ENCODE results near the gene HAUS6. TPM values are rescaled to one million over a fixed set of nuclear protein-coding genes. Genes with fewer than 3 reads are reported as not detected.

Gene HAUS6
- total and polyA plus RNA-seq, 4 donors, result 1.9 to 10.1 (median 5.6) TPM

- 96% methylated on average over 5 of the region's 5 CpGs for WGBS
- DNase-seq (ENCODE audit: low spot score), result no peak
- TF ChIP-seq REST (IDR thresholded peaks at IDR 0.05) (no peak), SP1 (IDR thresholded peaks at IDR 0.05) (no peak), RXRA (IDR thresholded peaks at IDR 0.05) (no peak), MAX (IDR thresholded peaks at IDR 0.05) (no peak), GABPA (IDR thresholded peaks at IDR 0.05 in 1 of 2, conservative IDR thresholded peaks at IDR 0.05 in 1 of 2) (no peak), TAF1 (conservative IDR thresholded peaks at IDR 0.05) (no peak)
- H3K4me3 ChIP-seq (ENCODE audit: low read depth in 1 of 3, low read length in 3 of 3), result no peak overlapping the region
- peak overlapping the region; percentile 25 to 37 for H3K27ac ChIP-seq (ENCODE audit: low read depth in 1 of 2, low read length in 2 of 2)
- peaks cover 0 to 20% (median 10%) of the 10 kb centered on the region in 4 donors for H3K4me1 ChIP-seq (ENCODE audit: control insufficient read depth in 4 of 4, insufficient read depth in 4 of 4, low read length in 3 of 4)
- peaks cover 15 to 68% (median 60%) of the 10 kb centered on the region in 4 donors for H3K36me3 ChIP-seq (ENCODE audit: control insufficient read depth in 4 of 4, insufficient read depth in 3 of 4, low read depth in 1 of 4, low read length in 3 of 4)
- H3K9me3 ChIP-seq (ENCODE audit: control insufficient read depth in 4 of 4, low read length in 3 of 4), result no peaks in the 10 kb centered on the region
- no peaks in the 10 kb centered on the region for H3K27me3 ChIP-seq (ENCODE audit: control insufficient read depth in 4 of 4, insufficient read depth in 4 of 4, low read length in 3 of 4)
- H3K9ac ChIP-seq (ENCODE audit: low read depth in 1 of 2, low read length in 2 of 2), result no peak overlapping the region
These were observed 14.5 kb upstream of the HAUS6 start for GRCh38 chr9:19117039-19117716.

GRCh38 chr9:19116107-19116790 is 13.5 kb upstream of the HAUS6 start:
- Histone ChIP-seq H3K27ac (ENCODE audit: low read depth in 1 of 2, low read length in 2 of 2) (peak overlapping the region; percentile 25 to 37), H3K4me1 (ENCODE audit: control insufficient read depth in 4 of 4, insufficient read depth in 4 of 4, low read length in 3 of 4) (peaks cover 0 to 17% (median 9%) of the 10 kb centered on the region in 4 donors), H3K36me3 (ENCODE audit: control insufficient read depth in 4 of 4, insufficient read depth in 3 of 4, low read depth in 1 of 4, low read length in 3 of 4) (peaks cover 15 to 62% (median 56%) of the 10 kb centered on the region in 4 donors), H3K9ac (ENCODE audit: low read depth in 1 of 2, low read length in 2 of 2) (no peak overlapping the region), H3K4me3 (ENCODE audit: low read depth in 1 of 3, low read length in 3 of 3) (no peak overlapping the region), H3K27me3 (ENCODE audit: control insufficient read depth in 4 of 4, insufficient read depth in 4 of 4, low read length in 3 of 4) (no peaks in the 10 kb centered on the region), H3K9me3 (ENCODE audit: control insufficient read depth in 4 of 4, low read length in 3 of 4) (no peaks in the 10 kb centered on the region)
- TF ChIP-seq JUND (IDR thresholded peaks at IDR 0.05), result peak in 1 of 2 donors; percentile 5
- no peak for TF ChIP-seq RAD21 (IDR thresholded peaks at IDR 0.05)
- DNase-seq (ENCODE audit: low spot score), result no peak
- 89% methylated on average over 10 of the region's 10 CpGs for WGBS

- Histone ChIP-seq H3K27ac (ENCODE audit: low read depth in 1 of 2, low read length in 2 of 2) (peak overlapping the region; percentile 21 to 81), H3K4me1 (ENCODE audit: control insufficient read depth in 4 of 4, insufficient read depth in 4 of 4, low read length in 3 of 4) (peaks cover 0 to 6% (median 4%) of the 10 kb centered on the region in 4 donors), H3K4me3 (ENCODE audit: low read depth in 1 of 3, low read length in 3 of 3) (no peak overlapping the region), H3K9me3 (ENCODE audit: control insufficient read depth in 4 of 4, low read length in 3 of 4) (no peaks in the 10 kb centered on the region), H3K36me3 (ENCODE audit: control insufficient read depth in 4 of 4, insufficient read depth in 3 of 4, low read depth in 1 of 4, low read length in 3 of 4) (peaks cover 10 to 47% (median 42%) of the 10 kb centered on the region in 4 donors), H3K9ac (ENCODE audit: low read depth in 1 of 2, low read length in 2 of 2) (no peak overlapping the region), H3K27me3 (ENCODE audit: control insufficient read depth in 4 of 4, insufficient read depth in 4 of 4, low read length in 3 of 4) (no peaks in the 10 kb centered on the region)
- no peak for DNase-seq (ENCODE audit: low spot score)
- 94% methylated on average over 3 of the region's 3 CpGs for WGBS
- no peak for TF ChIP-seq CTCF (IDR thresholded peaks at IDR 0.05; ENCODE audit: low read depth, low read length, missing input control)
- no peak for TF ChIP-seq RAD21 (IDR thresholded peaks at IDR 0.05)
- no peak for TF ChIP-seq NR2F2 (IDR thresholded peaks at IDR 0.05)
- no peak for TF ChIP-seq SP1 (IDR thresholded peaks at IDR 0.05)
- TF ChIP-seq FOXA1 (IDR thresholded peaks at IDR 0.05), result no peak
- no peak for TF ChIP-seq REST (IDR thresholded peaks at IDR 0.05)
- TF ChIP-seq EGR1 (IDR thresholded peaks at IDR 0.05; ENCODE audit: low read depth in 2 of 2), result no peak
- no peak for TF ChIP-seq HNF4A (conservative IDR thresholded peaks at IDR 0.05)
These were observed 12.1 kb upstream of the HAUS6 start for GRCh38 chr9:19114680-19115270.
